22Rv1 (cell line): ENCODE data around the gene GPR3.

Experiments
- ZFX ChIP-seq: fragments of 450-650 bp; IDR thresholded peaks from 2 replicates; pipeline ENCODE4 v1.6.1; 2017; ENCODE audit warnings: antibody characterized with exemption, borderline replicate concordance
- TF ChIP-seq, protein P1 (sequence below): fragments of 450-650 bp; IDR thresholded peaks from 2 replicates; pipeline ENCODE4 v1.5.1; 2017; ENCODE audit warnings: mild to moderate bottlenecking

DNA sequence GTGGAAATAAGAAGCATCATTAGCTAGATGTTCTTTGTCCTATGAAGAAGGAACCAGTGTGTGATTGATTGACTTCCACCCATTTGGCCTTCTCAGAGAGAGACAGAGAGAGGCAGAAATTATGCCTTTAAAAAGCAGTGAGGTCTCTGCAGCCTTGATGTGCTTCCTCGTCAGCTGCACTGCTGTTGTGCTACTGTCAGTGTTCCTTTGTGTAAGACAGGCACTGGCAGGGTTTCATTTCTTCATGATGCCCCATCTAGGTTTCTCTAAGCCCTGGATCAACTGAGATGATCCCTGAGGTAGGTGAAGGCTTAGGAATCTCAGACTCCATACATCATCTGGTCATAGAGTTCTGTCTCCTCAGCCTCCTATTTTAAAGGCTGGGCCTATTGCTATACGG is 34.9 kb downstream of the GPR3 start:
- TF ChIP-seq, protein P1, sequence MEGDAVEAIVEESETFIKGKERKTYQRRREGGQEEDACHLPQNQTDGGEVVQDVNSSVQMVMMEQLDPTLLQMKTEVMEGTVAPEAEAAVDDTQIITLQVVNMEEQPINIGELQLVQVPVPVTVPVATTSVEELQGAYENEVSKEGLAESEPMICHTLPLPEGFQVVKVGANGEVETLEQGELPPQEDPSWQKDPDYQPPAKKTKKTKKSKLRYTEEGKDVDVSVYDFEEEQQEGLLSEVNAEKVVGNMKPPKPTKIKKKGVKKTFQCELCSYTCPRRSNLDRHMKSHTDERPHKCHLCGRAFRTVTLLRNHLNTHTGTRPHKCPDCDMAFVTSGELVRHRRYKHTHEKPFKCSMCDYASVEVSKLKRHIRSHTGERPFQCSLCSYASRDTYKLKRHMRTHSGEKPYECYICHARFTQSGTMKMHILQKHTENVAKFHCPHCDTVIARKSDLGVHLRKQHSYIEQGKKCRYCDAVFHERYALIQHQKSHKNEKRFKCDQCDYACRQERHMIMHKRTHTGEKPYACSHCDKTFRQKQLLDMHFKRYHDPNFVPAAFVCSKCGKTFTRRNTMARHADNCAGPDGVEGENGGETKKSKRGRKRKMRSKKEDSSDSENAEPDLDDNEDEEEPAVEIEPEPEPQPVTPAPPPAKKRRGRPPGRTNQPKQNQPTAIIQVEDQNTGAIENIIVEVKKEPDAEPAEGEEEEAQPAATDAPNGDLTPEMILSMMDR = no peak
- TF ChIP-seq ZFX = no peak
